Testis (tissue), 3 donors: ENCODE results near the gene OLA1. TPM values are rescaled to one million over a fixed set of nuclear protein-coding genes. Genes with fewer than 3 reads are reported as not detected.
"Not testable (repeated sequence)": the region's sequence is repeated elsewhere in the genome, so short reads cannot be mapped to it uniquely, and the experiment has no call there.

ENCODE experiments used
- DNase-seq: peaks from one replicate; pipeline ENCODE4 v3.0.0-alpha.2; 2019
- H3K27ac ChIP-seq, 2 donors: fragments of 200-600 bp; sonication (generic); one replicate each; pipeline ENCODE4 v1.5.1; 2019
- H3K27me3 ChIP-seq: fragments of 200-600 bp; sonication (generic); one replicate; pipeline ENCODE4 v1.5.1; 2019
- H3K36me3 ChIP-seq: fragments of 200-600 bp; sonication (generic); one replicate; pipeline ENCODE4 v1.5.1; 2017; ENCODE audit warnings: low read depth; ENCODE audit errors: missing control alignments
- H3K4me1 ChIP-seq: fragments of 200-600 bp; sonication (generic); one replicate; pipeline ENCODE4 v1.5.1; 2019
- H3K4me3 ChIP-seq, 2 donors: fragments of 200-600 bp; sonication (generic); one replicate each; pipeline ENCODE4 v1.5.1; 2017 to 2019
- H3K9me3 ChIP-seq: fragments of 200-600 bp; sonication (generic); one replicate; pipeline ENCODE4 v1.5.1; 2017
- POLR2A ChIP-seq: fragments of 450-650 bp; IDR thresholded peaks from one replicate; pipeline ENCODE4 v1.6.1; 2017; ENCODE audit warnings: antibody characterized with exemption, mild to moderate bottlenecking, moderate library complexity
- WGBS, 2 donors: methylation state at CpG; one replicate each; pipeline ENCODE4 v1.1.5; 2018; 5-methylcytosine and 5-hydroxymethylcytosine counted together
- intact Hi-C: fragments of 100-400 bp; cut with DNase I; formaldehyde crosslinking; loops from one replicate; pipeline ENCODE4 v1.15.1; 2023; ENCODE audit warnings: low total_unique reads
- polyA plus RNA-seq: library from polyadenylated mRNA; stranded (reverse); fragments of 350-450 nt; fragmentation: Illumina TruSeq; extraction: RNeasy Lipid Tissue Mini Kit (QIAGEN cat#74804); gene quantifications from one replicate; pipeline ENCODE4 v1.2.3, GENCODE V29; 2014; ENCODE audit warnings: low read depth, low replicate concordance; ENCODE audit not compliant: insufficient read depth
- total RNA-seq, 2 donors: library from RNA; depleted of rRNA; stranded (reverse); fragments of >200 nt; gene quantifications; one replicate each; pipeline ENCODE4 v1.2.3, GENCODE V29; 2016
- TF ChIP-seq, protein P1 (sequence below), 3 experiments: fragments of 450-650 bp in 2 of 3; fragments of 200-600 bp in 1 of 3; sonication (generic) in 1 of 3; IDR thresholded peaks; one replicate each; pipeline ENCODE4 v1.5.1; 2016 to 2019; ENCODE audit warnings: antibody characterized with exemption in 3 of 3, mild to moderate bottlenecking in 2 of 3, moderate library complexity in 1 of 3

OLA1 gene
- total and polyA plus RNA-seq, 3 donors from 2014 or later: 58.0 to 118 (median 63.6) TPM

DNA sequence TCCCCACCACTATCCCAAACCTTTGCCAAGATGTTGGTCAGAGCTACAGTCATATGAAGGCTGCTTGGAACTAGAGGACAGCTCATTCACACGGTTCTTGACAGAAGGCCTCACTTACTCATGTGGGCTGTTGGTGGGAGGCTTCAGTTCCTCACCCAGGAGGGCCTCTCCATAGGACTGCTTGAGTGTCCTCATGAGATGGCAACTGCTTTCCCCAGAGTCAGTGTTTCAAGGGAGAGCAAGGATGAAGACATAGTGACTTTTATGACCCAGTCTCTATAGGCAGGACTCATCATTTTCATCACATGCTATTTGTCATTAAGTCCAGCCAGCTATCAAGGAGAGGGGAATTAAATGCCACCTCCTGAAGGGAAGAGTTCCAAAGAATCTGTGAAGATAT is 33.4 kb upstream of the OLA1 start:
- no peak overlapping the region for H3K27ac ChIP-seq
- intact Hi-C loops: no loop called here
- no peaks in the 10 kb centered on the region for H3K4me1 ChIP-seq
- no peaks in the 10 kb centered on the region for H3K36me3 ChIP-seq
- WGBS, 2 donors: 75 to 100% methylated on average over 1 of the region's 1 CpG
- H3K9me3 ChIP-seq: no peaks in the 10 kb centered on the region
- TF ChIP-seq POLR2A: no peak
- TF ChIP-seq, protein P1, sequence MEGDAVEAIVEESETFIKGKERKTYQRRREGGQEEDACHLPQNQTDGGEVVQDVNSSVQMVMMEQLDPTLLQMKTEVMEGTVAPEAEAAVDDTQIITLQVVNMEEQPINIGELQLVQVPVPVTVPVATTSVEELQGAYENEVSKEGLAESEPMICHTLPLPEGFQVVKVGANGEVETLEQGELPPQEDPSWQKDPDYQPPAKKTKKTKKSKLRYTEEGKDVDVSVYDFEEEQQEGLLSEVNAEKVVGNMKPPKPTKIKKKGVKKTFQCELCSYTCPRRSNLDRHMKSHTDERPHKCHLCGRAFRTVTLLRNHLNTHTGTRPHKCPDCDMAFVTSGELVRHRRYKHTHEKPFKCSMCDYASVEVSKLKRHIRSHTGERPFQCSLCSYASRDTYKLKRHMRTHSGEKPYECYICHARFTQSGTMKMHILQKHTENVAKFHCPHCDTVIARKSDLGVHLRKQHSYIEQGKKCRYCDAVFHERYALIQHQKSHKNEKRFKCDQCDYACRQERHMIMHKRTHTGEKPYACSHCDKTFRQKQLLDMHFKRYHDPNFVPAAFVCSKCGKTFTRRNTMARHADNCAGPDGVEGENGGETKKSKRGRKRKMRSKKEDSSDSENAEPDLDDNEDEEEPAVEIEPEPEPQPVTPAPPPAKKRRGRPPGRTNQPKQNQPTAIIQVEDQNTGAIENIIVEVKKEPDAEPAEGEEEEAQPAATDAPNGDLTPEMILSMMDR (IDR thresholded peaks at IDR 0.05): no peak
- DNase-seq: no peak
- no peaks in the 10 kb centered on the region for H3K27me3 ChIP-seq
- no peak overlapping the region for H3K4me3 ChIP-seq

DNA sequence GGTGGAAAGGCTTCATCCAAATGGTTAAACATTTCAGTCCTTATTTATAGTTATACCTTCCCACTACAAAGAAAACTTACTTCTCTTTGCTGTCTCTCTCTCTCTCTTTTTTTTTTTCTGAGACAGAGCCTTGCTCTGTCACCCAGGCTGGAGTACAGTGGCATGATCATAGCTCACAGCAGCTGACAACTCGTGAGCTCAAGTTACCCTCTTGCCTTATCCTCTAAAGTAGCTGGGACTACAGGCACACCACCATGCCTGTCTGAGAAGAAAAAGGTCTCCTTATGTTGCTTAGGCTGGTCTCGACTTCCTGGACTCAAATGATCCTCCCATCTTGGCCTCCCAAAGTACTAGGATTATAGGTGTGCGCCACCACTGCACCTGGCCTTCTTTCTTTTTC is 32.3 kb upstream of the OLA1 start:
- no peaks in the 10 kb centered on the region for H3K4me1 ChIP-seq
- WGBS, 2 donors: 75 to 84% methylated on average over 3 of the region's 3 CpGs
- TF ChIP-seq POLR2A: no peak
- TF ChIP-seq, protein P1 (IDR thresholded peaks at IDR 0.05): no peak
- H3K27me3 ChIP-seq: no peaks in the 10 kb centered on the region
- no peak overlapping the region for H3K4me3 ChIP-seq
- no peaks in the 10 kb centered on the region for H3K36me3 ChIP-seq
- no peak for DNase-seq
- no peak overlapping the region for H3K27ac ChIP-seq
- H3K9me3 ChIP-seq: no peaks in the 10 kb centered on the region
- intact Hi-C loops: no loop called here

DNA sequence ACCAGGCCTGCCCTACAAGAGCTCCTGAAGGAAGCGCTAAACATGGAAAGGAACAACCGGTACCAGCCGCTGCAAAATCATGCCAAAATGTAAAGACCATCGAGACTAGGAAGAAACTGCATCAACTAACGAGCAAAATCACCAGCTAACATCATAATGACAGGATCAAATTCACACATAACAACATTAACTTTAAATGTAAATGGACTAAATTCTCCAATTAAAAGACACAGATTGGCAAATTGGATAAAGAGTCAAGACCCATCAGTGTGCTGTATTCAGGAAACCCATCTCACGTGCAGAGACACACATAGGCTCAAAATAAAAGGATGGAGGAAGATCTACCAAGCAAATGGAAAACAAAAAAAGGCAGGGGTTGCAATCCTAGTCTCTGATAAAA is 21.9 kb upstream of the OLA1 start:
- H3K9me3 ChIP-seq, DNase-seq, H3K36me3 ChIP-seq, H3K4me3 ChIP-seq, H3K4me1 ChIP-seq, H3K27ac ChIP-seq, H3K27me3 ChIP-seq, intact Hi-C loops: not testable (repeated sequence)
- 79 to 87% methylated on average over 4 to 5 of the region's 6 CpGs for WGBS, 2 donors

DNA sequence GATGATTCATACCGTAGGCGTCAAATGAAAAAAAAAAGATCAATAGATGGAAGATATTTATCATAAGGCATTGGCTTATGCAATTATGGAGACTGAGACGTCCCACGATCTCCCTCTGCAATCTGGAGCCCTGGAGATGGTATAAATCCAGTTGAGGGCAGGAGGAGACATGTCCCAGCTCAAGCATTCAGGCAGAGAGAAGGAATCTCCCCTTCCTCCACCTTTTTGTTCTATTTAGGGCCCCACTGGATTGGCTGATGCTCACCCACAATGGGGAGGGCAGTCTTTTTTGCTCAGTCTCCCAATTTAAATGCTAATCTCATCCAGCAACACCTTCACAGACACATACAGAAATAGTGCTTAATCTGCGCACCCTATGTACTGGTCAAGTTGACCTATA is 18.0 kb upstream of the OLA1 start:
- H3K4me3 ChIP-seq: no peak overlapping the region
- H3K9me3 ChIP-seq: no peaks in the 10 kb centered on the region
- intact Hi-C loops: no loop called here
- no peak overlapping the region for H3K27ac ChIP-seq
- no peak for TF ChIP-seq POLR2A
- TF ChIP-seq, protein P1 (IDR thresholded peaks at IDR 0.05): no peak
- WGBS, 2 donors: 83 to 96% methylated on average over 5 of the region's 5 CpGs
- H3K36me3 ChIP-seq: no peaks in the 10 kb centered on the region
- no peaks in the 10 kb centered on the region for H3K4me1 ChIP-seq
- H3K27me3 ChIP-seq: no peaks in the 10 kb centered on the region
- DNase-seq: no peak

DNA sequence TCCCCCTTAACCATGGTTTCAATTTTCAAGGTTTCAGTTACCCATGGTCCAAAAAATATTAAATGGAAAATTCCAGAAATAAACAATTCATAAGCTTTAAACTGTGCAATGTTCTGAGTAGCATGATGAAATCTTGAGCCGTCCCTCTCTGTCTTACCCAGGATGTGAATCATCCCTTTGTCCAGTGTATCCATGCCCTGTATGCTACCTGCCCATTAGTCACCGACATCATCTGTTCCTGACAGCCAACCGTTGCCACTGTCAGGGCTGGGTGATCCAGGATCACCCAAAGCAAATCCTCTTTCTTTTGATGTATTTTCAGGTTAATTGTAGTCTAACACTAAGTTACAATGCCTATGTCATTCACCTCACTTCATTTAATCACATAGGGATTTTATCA is 15.7 kb upstream of the OLA1 start:
- Histone ChIP-seq H3K27ac (no peak overlapping the region), H3K4me3 (no peak overlapping the region), H3K4me1 (no peaks in the 10 kb centered on the region), H3K27me3 (no peaks in the 10 kb centered on the region), H3K36me3 (no peaks in the 10 kb centered on the region), H3K9me3 (no peaks in the 10 kb centered on the region)
- TF ChIP-seq, protein P1 (IDR thresholded peaks at IDR 0.05): no peak
- no peak for TF ChIP-seq POLR2A
- 88 to 89% methylated on average over 3 of the region's 3 CpGs for WGBS, 2 donors
- intact Hi-C loops: no loop called here
- DNase-seq: no peak
